Smooth muscle cell of trachea (primary cell): ENCODE results near the gene AP4B1. TPM values are rescaled to one million over a fixed set of nuclear protein-coding genes. Genes with fewer than 3 reads are reported as not detected.

ENCODE experiments used
- total RNA-seq: library from RNA; depleted of rRNA; stranded (reverse); fragments of >200 nt; gene quantifications from 2 replicates; pipeline ENCODE4 v1.2.1, GENCODE V29; 2014

The AP4B1 gene
- total RNA-seq = 18.7 and 27.2 TPM in 2 replicates

GRCh38 chr1:113904674-113905434, at the start of gene AP4B1, which contains the start of gene DCLRE1B:
Gene AP4B1 (minus strand): TSS chr1:113904799. CDS start chr1:113904717, 82 bp downstream.
Gene DCLRE1B (plus strand): TSS chr1:113905326. CDS start chr1:113905587, 261 bp downstream.

GRCh38 chr1:113928941-113929749, 24.5 kb upstream of the AP4B1 start, which contains the start of gene HIPK1:
Gene HIPK1 (plus strand): TSS chr1:113929324.

GRCh38 chr1:113887402-113888175, 17.0 kb downstream of the AP4B1 start, which contains the start of gene BCL2L15:
Gene BCL2L15 (minus strand): TSS chr1:113887581. CDS start chr1:113887375, 206 bp downstream.

GRCh38 chr1:113871597-113872113, 32.9 kb downstream of the AP4B1 start, which contains the start of gene PTPN22:
Gene PTPN22 (minus strand): TSS chr1:113871712.

Other genes starting within 250 kb of the AP4B1 start
- 31.4 and 44.4 TPM in 2 replicates for gene PHTF1, start 145.3 kb downstream of the AP4B1 start, total RNA-seq
- gene RSBN1, start 92.3 kb downstream of the AP4B1 start, total RNA-seq = 6.9 and 12.1 TPM in 2 replicates
- 1.2 and 1.3 TPM in 2 replicates for gene PTPN22, start 33.1 kb downstream of the AP4B1 start, total RNA-seq
- under 0.01 and 0.17 TPM in 2 replicates for gene BCL2L15, start 17.2 kb downstream of the AP4B1 start, total RNA-seq
- gene DCLRE1B, start 527 bp upstream of the AP4B1 start, total RNA-seq = 1.2 and 2.2 TPM in 2 replicates
- 18.2 and 21.0 TPM in 2 replicates for gene HIPK1, start 24.5 kb upstream of the AP4B1 start, total RNA-seq
- gene OLFML3, start 74.7 kb upstream of the AP4B1 start, total RNA-seq = 139 and 144 TPM in 2 replicates
- gene SYT6, start 249.1 kb upstream of the AP4B1 start, total RNA-seq = not detected in 2 replicates